Skeletal muscle cell (primary cell): ENCODE results near the gene GMPR2.

Experiments used
- DNase-seq: peaks from one replicate; pipeline ENCODE4 v3.0.0-alpha.2; 2010; ENCODE audit warnings: low read depth
- H3K4me3 ChIP-seq: 2 replicates; pipeline ENCODE4 v1.5.1; 2011; ENCODE audit warnings: low read depth, mild to moderate bottlenecking, control low read depth, low read length, moderate library complexity

Gene GMPR2

DNA sequence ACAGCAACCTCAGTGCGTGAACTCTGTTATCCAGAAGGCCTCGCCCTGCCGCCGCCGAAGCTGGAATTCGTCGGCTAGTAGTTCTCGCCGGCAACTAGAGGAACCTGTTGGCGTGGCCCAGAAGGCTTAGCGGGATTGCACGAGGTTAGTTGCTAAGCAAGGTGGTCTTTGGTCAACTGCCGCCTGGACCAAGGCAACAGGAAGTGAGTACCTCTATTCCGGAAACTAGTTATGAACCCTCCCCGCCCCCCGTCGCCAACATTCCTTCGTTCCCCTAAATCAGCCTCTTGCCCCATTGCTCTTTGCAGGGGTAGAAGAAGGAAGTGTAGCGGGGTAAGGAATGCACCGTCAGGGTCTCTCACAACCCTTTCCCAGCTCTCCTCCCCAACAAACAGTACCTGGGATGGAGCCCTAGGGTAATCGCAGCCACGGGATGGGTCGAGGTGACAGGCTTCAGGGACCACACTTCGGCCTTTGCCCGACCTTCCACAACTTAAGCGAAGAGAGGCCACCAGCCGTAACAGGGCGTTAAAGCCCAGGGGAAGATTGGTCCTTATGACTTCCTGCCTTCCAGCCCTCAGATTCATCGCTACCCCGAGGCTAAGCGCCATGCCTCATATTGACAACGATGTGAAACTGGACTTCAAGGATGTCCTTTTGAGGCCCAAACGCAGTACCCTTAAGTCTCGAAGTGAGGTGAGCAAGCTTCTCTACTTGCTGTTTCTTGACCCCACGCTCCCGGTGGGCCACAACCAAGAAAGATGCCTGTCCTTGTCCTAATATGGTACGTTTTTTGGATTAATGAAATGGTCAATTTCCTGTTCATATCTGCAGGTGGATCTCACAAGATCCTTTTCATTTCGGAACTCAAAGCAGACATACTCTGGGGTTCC is at the start of gene GMPR2:
GMPR2 (plus strand) TSS at position 285 of the 893 bp plus-strand sequence; CDS start at position 610, 325 bp downstream.
- DNase-seq = no peak
- peak within 1 kb of the TSS; percentile 90 for H3K4me3 ChIP-seq

GRCh38 chr14:24183014-24183481 is 49.7 kb upstream of the GMPR2 start:
- DNase-seq = no peak
- H3K4me3 ChIP-seq = no peak overlapping the region

GRCh38 chr14:24184104-24184970 is 48.4 kb upstream of the GMPR2 start:
- no peak overlapping the region for H3K4me3 ChIP-seq
- no peak for DNase-seq

DNA sequence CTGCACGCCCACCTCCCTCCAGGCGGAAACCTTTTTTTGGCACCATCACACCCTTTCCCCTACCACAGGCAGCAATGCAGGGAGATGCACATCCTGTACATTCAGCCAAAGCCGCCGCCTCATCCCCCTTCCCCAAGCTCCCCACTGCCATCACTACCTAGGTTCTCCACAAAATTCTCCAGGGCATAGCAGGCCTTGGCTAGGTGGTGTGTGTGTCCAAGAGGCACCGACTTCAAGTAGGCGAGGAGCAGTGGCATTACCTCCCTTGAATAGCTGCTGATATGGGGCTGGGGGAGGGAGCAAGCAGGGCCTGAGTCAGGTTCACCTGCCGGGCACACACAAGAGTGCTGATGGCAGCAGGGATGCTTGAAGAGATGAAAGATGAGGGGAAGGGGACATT is 47.7 kb upstream of the GMPR2 start:
- DNase-seq = no peak

GRCh38 chr14:24185741-24186140 is 47.0 kb upstream of the GMPR2 start:
- no peak overlapping the region for H3K4me3 ChIP-seq
- no peak for DNase-seq

More for the DNA sequence above, 47.7 kb upstream of the GMPR2 start:
- H3K4me3 ChIP-seq = no peak overlapping the region

GRCh38 chr14:24186831-24187538 is 45.7 kb upstream of the GMPR2 start:
- H3K4me3 ChIP-seq = no peak overlapping the region

GRCh38 chr14:24187539-24187915 is 45.2 kb upstream of the GMPR2 start:
- H3K4me3 ChIP-seq = peak overlapping the region; percentile 83
- no peak for DNase-seq

More at GRCh38 chr14:24186831-24187538, 45.7 kb upstream of the GMPR2 start:
- DNase-seq = no peak

DNA sequence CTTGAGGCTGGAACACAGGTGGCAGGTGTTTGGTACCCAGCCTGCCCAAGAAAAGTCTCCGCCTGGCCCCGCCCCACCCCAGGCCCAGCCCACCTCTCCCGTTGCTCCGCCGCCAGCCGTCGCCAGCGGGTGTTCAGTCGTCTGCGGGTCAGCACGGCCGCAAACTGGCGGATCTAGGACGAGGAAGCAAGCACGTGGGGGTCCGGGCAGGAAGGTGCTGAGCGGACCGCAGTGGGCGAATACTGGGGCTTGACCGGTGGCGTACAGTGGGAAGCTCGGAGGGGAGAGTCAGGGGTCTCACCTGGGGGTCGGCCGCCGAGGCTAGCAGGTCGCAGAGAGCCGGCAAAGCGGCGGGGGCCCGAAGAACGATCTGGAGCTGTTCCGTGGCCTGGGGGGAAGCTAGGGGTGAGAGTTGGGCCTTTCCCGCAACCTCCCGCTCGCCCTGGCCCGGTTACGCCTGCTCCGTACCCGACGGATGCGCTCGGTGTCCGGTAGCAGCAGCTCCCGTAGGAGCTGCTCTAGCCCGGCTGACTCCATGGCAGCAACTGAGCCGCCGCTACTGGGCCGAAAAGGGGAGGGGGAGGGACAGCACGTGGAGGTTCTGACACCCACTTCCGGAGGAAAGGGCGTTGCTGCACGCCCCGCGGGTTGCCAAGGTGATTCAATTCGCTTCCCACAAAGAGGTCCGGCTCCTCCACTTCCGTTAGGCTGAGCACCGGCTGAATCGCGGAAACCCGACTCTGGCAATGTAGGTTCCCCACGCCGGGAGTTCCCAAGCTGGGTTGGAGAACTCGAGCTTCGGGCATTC is 44.3 kb upstream of the GMPR2 start, which contains the start of gene IPO4:
IPO4 (minus strand) TSS at position 566 of the 808 bp plus-strand sequence; CDS start at position 537, 29 bp downstream.
- peak within 1 kb of the TSS; percentile 83 for H3K4me3 ChIP-seq
- DNase-seq = peak; percentile 94

- no peak for DNase-seq
- H3K4me3 ChIP-seq = peak overlapping the region; percentile 83
Measured at GRCh38 chr14:24189059-24189375, 43.7 kb upstream of the GMPR2 start.

- H3K4me3 ChIP-seq = no peak overlapping the region
- DNase-seq = no peak
Measured at GRCh38 chr14:24189460-24189859, 43.3 kb upstream of the GMPR2 start.

DNA sequence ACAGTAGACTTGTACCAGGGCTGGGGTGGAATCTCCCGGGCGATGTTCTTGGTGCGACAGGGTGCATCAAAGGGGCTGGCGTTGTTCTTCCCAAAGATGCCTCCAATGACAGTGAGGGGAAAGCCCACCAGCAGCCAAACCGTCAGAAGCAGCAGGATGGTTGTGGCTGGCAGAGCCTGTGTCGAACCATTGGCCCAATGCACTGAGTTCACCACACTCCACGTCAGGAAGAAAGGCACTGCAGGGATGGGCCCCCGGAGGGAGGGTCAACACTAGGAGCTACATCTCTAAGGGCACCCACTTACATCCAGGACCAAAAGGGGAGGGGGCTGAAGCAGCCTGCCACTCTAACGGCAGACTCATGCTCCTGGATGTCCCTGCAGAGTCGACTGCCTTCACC is 42.3 kb upstream of the GMPR2 start:
- no peak for DNase-seq
- no peak overlapping the region for H3K4me3 ChIP-seq

- no peak overlapping the region for H3K4me3 ChIP-seq
- no peak for DNase-seq
Measured at GRCh38 chr14:24192933-24193332, 39.8 kb upstream of the GMPR2 start.

DNA sequence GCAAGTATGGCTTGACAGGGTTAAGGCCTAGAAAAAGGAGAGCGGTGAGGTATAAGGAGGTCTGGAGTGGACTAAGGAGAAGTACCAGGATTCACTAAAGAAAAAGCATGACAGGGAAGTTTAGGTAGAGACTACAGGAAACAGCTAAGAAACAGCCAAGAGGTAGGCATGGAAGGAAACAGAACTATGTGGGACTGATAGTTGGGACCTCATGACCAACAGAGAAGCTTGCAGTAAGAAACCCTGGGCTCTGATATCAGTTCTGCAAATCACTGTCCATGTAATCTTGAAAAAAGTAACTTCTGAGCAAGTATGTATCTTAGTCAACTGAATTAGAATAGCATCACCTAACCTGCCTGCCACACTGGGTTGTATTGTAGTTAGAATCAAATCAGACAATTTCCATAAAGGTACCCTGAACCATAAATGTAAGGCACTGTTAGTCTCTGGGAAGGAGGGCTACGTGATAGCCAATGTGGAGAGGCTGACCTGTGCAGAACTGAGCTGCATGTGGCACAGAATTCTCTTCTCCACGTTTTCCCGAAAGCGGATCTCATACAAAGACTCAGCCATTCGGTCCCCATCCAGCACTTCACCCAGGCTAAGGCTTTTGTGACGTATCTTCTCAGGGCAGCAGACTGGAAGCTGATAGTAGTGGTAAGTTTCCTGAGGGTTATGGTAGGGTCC is 38.4 kb upstream of the GMPR2 start:
- peak overlapping the region; percentile 89 for H3K4me3 ChIP-seq
- DNase-seq = no peak

DNA sequence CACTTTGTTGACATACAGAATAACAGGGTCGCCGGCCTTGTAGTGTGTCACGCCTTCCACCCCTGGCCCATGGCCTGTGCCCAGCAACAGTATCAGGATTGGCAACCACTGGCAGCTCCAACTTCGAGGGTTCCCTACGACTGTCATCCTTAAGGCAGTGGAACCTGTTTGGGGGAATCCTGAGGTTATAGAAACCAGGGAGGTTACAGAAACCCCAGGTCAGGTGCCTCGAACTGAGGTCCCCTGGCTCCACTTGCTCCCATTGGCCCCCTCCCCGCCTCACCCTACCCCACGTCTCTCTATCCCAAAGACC is 37.9 kb upstream of the GMPR2 start:
- H3K4me3 ChIP-seq = peak overlapping the region; percentile 89
- no peak for DNase-seq

GRCh38 chr14:24195186-24196070 is 37.3 kb upstream of the GMPR2 start, which contains the start of gene TM9SF1:
TM9SF1 (minus strand) TSS chr14:24195441; CDS start chr14:24195019, 422 bp downstream.
- peak within 1 kb of the TSS; percentile 89 for H3K4me3 ChIP-seq
- peak; percentile 68 for DNase-seq

DNA sequence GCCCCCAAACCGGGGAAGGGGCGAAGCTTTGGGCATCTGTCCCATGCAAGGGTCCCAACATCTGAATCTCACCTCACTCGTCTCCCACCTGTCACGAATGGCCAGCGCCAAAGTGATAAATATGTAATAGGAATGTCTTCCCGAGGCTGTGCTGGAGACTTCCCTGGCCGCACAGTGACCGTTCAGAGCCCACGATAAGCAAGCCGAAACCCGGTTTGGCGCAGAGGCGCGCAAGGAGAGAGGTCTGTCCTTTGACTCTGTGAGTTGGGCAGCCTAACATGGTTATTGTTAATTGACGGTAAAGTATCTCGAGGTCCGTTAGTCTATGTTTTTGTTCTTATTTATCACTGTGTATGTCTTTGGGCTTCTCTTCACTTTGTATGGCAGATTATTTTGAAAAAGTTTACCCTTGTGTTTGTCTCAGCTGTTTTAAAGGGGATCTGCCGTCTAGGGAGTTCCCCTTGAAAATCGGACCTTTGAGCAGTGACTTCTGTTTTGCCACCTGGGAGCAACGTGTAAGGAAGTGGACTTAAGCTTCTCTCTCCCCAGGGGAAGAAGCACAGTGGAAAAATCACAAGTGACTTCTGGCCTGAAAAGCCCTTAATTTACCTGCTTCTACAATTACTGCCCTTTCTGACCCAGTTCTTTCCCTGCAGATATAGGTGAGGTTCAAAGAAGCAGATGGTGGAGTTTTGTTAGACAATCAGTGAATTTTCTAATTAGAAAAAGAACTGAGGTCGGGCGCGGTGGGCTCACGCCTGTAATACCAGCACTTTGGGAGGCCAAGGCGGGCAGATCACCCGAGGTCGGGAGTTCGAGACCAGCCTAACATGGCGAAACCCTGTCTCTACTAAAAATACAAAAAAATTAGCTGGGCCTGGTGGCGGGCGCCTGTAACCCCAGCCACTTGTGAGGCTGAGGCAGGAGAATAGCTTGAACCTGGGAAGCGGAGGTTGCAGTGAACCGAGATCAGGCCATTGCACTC is 36.4 kb upstream of the GMPR2 start:
- peak overlapping the region; percentile 89 for H3K4me3 ChIP-seq
- no peak for DNase-seq
